Endothelial cell of umbilical vein (primary cell): ENCODE data around the gene PIM3.

Experiments
- EZH2 ChIP-seq: IDR thresholded peaks from 2 replicates; pipeline ENCODE4 v1.6.1; 2012; ENCODE audit warnings: borderline replicate concordance, low read depth, mild to moderate bottlenecking, moderate library complexity, low read length, inconsistent platforms; ENCODE audit not compliant: severe bottlenecking
- FOS ChIP-seq: IDR thresholded peaks from 2 replicates; pipeline ENCODE4 v1.6.1; 2011; ENCODE audit warnings: mild to moderate bottlenecking, low read length, moderate library complexity, borderline replicate concordance; ENCODE audit not compliant: insufficient read depth
- GATA2 ChIP-seq: IDR thresholded peaks from 2 replicates; pipeline ENCODE4 v1.7.0; 2011; ENCODE audit warnings: low read depth, mild to moderate bottlenecking, moderate library complexity, mixed read lengths, low read length; ENCODE audit not compliant: insufficient read length, insufficient read depth
- JUN ChIP-seq: IDR thresholded peaks from 2 replicates; pipeline ENCODE4 v1.6.1; 2011; ENCODE audit warnings: borderline replicate concordance, low read depth; ENCODE audit not compliant: insufficient read length, insufficient read depth
- MYC ChIP-seq: IDR thresholded peaks from one replicate; pipeline ENCODE4 v1.6.1; 2011; ENCODE audit warnings: mild to moderate bottlenecking, low read depth, low read length
- POLR2A ChIP-seq: IDR thresholded peaks from 2 replicates; pipeline ENCODE4 v1.6.1; 2012; ENCODE audit warnings: low read depth, mild to moderate bottlenecking, control low read depth, low read length
- POLR2AphosphoS5 ChIP-seq: IDR thresholded peaks from 2 replicates; pipeline ENCODE4 v1.6.1; 2012; ENCODE audit warnings: low read depth, mild to moderate bottlenecking, control low read depth, low read length, moderate library complexity; ENCODE audit not compliant: insufficient read depth
- TF ChIP-seq, protein P1 (sequence below), 2 donors: IDR thresholded peaks; 1 replicate in 1 of 2; 2 replicates in 1 of 2; pipeline ENCODE4 v1.5.1; 2011; ENCODE audit warnings: low read length in 2 of 2, mild to moderate bottlenecking in 2 of 2, moderate library complexity in 2 of 2, control low read depth in 1 of 2, inconsistent platforms in 1 of 2, low read depth in 1 of 2; ENCODE audit not compliant: insufficient read depth in 1 of 2; ENCODE audit errors: extremely low read depth in 1 of 2
- TF ChIP-seq, protein P2 (sequence below): IDR thresholded peaks from 2 replicates; pipeline ENCODE4 v1.6.1; 2011; ENCODE audit not compliant: insufficient read depth, insufficient read length

DNA sequence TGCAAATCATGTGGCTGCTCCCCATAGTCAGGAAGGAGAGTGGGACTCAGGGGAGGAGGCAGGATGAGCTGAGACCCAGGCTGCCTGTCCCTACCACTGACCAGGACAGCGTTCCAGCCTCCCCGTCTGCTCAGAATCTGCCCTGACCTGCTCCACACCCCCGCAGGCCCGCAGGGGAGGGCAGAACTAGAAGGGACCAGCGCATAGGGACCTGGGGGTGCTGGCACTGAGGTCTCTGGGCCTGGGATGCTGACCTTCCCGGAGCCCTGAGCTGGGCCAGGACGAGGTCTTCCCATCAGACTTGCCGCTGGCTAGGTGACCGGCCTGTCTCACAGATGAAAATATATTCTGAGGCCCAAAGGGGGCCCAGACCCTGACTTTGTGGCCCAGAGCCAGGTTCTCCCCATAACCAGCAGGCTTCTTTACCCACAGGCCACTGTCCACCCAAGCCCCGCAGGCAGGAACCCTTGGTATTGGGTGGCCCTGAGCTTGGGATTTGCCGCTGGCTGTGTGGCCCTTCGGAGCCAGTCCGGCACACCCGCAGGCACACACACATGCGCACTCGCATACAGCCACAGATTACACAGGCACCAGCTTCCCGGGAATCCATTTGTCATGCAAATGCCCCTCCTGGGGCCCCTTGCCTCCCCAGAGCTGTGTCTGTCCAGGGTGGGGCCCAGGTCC is 13.8 kb upstream of the PIM3 start:
- TF ChIP-seq, protein P1, sequence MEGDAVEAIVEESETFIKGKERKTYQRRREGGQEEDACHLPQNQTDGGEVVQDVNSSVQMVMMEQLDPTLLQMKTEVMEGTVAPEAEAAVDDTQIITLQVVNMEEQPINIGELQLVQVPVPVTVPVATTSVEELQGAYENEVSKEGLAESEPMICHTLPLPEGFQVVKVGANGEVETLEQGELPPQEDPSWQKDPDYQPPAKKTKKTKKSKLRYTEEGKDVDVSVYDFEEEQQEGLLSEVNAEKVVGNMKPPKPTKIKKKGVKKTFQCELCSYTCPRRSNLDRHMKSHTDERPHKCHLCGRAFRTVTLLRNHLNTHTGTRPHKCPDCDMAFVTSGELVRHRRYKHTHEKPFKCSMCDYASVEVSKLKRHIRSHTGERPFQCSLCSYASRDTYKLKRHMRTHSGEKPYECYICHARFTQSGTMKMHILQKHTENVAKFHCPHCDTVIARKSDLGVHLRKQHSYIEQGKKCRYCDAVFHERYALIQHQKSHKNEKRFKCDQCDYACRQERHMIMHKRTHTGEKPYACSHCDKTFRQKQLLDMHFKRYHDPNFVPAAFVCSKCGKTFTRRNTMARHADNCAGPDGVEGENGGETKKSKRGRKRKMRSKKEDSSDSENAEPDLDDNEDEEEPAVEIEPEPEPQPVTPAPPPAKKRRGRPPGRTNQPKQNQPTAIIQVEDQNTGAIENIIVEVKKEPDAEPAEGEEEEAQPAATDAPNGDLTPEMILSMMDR (IDR thresholded peaks at IDR 0.05; ENCODE audit: extremely low read depth in 1 of 2, insufficient read depth in 1 of 2, low read depth in 1 of 2, low read length in 2 of 2), result no peak
- no peak for TF ChIP-seq POLR2A
- TF ChIP-seq JUN, result no peak
- TF ChIP-seq GATA2, result no peak
- no peak for TF ChIP-seq EZH2
- TF ChIP-seq POLR2AphosphoS5, result no peak
- TF ChIP-seq, protein P2, sequence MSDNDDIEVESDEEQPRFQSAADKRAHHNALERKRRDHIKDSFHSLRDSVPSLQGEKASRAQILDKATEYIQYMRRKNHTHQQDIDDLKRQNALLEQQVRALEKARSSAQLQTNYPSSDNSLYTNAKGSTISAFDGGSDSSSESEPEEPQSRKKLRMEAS, result no peak
- TF ChIP-seq FOS, result no peak
- no peak for TF ChIP-seq MYC
